ENCODE data around the gene BBOX1.

DNA sequence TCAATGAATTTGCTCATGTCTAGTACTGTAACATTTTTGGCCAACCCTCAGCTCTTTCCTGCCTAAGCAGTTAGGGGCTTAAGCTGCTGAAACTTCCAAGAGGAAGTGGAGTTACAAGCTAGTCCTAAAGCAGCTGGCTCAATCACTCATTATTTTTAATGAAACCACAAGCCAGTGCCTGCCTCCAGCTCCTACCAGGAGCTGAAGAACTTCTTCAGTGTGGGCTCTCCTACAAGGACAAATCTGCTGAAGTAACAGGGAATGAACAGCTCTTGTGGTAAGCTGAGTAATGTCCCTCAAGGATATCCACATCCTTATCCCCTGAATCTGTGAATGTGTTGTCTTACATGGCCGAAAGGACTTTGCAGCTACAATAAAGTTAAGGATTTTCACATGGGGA lies 112.5 kb downstream of the BBOX1 start:
- TF ChIP-seq POLR2A (IDR thresholded peaks at IDR 0.05; ENCODE audit: low read depth, low read length), result no peak
- TF ChIP-seq, protein P1, sequence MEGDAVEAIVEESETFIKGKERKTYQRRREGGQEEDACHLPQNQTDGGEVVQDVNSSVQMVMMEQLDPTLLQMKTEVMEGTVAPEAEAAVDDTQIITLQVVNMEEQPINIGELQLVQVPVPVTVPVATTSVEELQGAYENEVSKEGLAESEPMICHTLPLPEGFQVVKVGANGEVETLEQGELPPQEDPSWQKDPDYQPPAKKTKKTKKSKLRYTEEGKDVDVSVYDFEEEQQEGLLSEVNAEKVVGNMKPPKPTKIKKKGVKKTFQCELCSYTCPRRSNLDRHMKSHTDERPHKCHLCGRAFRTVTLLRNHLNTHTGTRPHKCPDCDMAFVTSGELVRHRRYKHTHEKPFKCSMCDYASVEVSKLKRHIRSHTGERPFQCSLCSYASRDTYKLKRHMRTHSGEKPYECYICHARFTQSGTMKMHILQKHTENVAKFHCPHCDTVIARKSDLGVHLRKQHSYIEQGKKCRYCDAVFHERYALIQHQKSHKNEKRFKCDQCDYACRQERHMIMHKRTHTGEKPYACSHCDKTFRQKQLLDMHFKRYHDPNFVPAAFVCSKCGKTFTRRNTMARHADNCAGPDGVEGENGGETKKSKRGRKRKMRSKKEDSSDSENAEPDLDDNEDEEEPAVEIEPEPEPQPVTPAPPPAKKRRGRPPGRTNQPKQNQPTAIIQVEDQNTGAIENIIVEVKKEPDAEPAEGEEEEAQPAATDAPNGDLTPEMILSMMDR (conservative IDR thresholded peaks at IDR 0.05; ENCODE audit: low read depth, low read length), result no peak

Measured in IMR-90 (cell line).